Activated naive CD8-positive, alpha-beta T cell treated with anti-CD3 and anti-CD28 coated beads for 36 hours (primary cell): ENCODE measurements around the gene MILR1. TPM values are rescaled to one million over a fixed set of nuclear protein-coding genes. Genes with fewer than 3 reads are reported as not detected.
A peak's percentile ranks its signal among the peaks of the same experiment; 100 is the strongest.

ENCODE experiments used
- DNase-seq: peaks from one replicate; pipeline ENCODE4 v3.0.0; 2021
- H3K27ac Mint-ChIP-seq: one replicate; pipeline ENCODE4 v1.8.0; 2022; ENCODE audit warnings: mild to moderate bottlenecking, moderate library complexity, mixed read lengths
- H3K27me3 Mint-ChIP-seq: one replicate; pipeline ENCODE4 v1.8.0; 2022; ENCODE audit warnings: mild to moderate bottlenecking, mixed read lengths
- H3K36me3 Mint-ChIP-seq: one replicate; pipeline ENCODE4 v1.8.0; 2021; ENCODE audit warnings: mild to moderate bottlenecking, mixed read lengths
- H3K4me1 Mint-ChIP-seq: one replicate; pipeline ENCODE4 v1.8.0; 2021; ENCODE audit warnings: mixed read lengths
- H3K4me3 Mint-ChIP-seq: one replicate; pipeline ENCODE4 v1.8.0; 2022; ENCODE audit warnings: mild to moderate bottlenecking, moderate library complexity, mixed read lengths
- H3K9me3 Mint-ChIP-seq: one replicate; pipeline ENCODE4 v1.8.0; 2022; ENCODE audit warnings: mixed read lengths
- total RNA-seq, 2 experiments: library from RNA; stranded (reverse); gene quantifications; one replicate each; pipeline ENCODE4 v1.2.3, GENCODE V29; 2021

MILR1 gene
- total RNA-seq, 2 experiments from 2014 or later: 0.49 to 0.68 TPM

GRCh38 chr17:64509179-64509578, 60.3 kb downstream of the MILR1 start:
- H3K4me1 Mint-ChIP-seq: peaks cover 35% of the 10 kb centered on the region
- peaks cover 33% of the 10 kb centered on the region for H3K36me3 Mint-ChIP-seq
- H3K4me3 Mint-ChIP-seq: peak overlapping the region; percentile 54
- DNase-seq: no peak
- H3K9me3 Mint-ChIP-seq: no peaks in the 10 kb centered on the region
- H3K27me3 Mint-ChIP-seq: no peaks in the 10 kb centered on the region
- H3K27ac Mint-ChIP-seq: no peak overlapping the region

GRCh38 chr17:64515419-64515818, 66.5 kb downstream of the MILR1 start:
- Mint-ChIP-seq H3K9me3 (no peaks in the 10 kb centered on the region), H3K27ac (no peak overlapping the region), H3K4me3 (no peak overlapping the region), H3K4me1 (peaks cover 29% of the 10 kb centered on the region), H3K27me3 (no peaks in the 10 kb centered on the region), H3K36me3 (peaks cover 14% of the 10 kb centered on the region)
- DNase-seq: no peak

- no peak overlapping the region for H3K4me3 Mint-ChIP-seq
- H3K9me3 Mint-ChIP-seq: no peaks in the 10 kb centered on the region
- no peak overlapping the region for H3K27ac Mint-ChIP-seq
- no peaks in the 10 kb centered on the region for H3K27me3 Mint-ChIP-seq
- DNase-seq: no peak
- peaks cover 29% of the 10 kb centered on the region for H3K4me1 Mint-ChIP-seq
- H3K36me3 Mint-ChIP-seq: peaks cover 12% of the 10 kb centered on the region
These were observed 66.9 kb downstream of the MILR1 start for GRCh38 chr17:64515829-64516228.

Other genes starting within 250 kb of the MILR1 start
- gene TEX2, start 185.9 kb upstream of the MILR1 start, total RNA-seq: 10 to 100 TPM; 18.5 to 19.8 TPM
- gene PECAM1, start 58.3 kb upstream of the MILR1 start, total RNA-seq: 10 to 100 TPM; 35.6 to 37.6 TPM
- gene POLG2, start 47.9 kb downstream of the MILR1 start, total RNA-seq: 10 to 100 TPM; 28.6 to 32.8 TPM
- gene DDX5, start 57.2 kb downstream of the MILR1 start, total RNA-seq: 100 to 1,000 TPM; 719 to 745 TPM
- 10 to 100 TPM; 39.3 to 39.7 TPM for gene CEP95, start 57.9 kb downstream of the MILR1 start, total RNA-seq
- 10 to 100 TPM; 13.5 to 14.1 TPM for gene SMURF2, start 213.2 kb downstream of the MILR1 start, total RNA-seq